CD4-positive, alpha-beta T cell treated with Interleukin-4 for 1 hour (primary cell): ENCODE measurements around the gene DCLK3.

Experiments
- DNase-seq, 2 donors: peaks; one replicate each; pipeline ENCODE4 v3.0.0-alpha.2; 2020 to 2022

The DCLK3 gene

GRCh38 chr3:36705015-36705414 lies 59.3 kb downstream of the DCLK3 start:
- no peak for DNase-seq

DNA sequence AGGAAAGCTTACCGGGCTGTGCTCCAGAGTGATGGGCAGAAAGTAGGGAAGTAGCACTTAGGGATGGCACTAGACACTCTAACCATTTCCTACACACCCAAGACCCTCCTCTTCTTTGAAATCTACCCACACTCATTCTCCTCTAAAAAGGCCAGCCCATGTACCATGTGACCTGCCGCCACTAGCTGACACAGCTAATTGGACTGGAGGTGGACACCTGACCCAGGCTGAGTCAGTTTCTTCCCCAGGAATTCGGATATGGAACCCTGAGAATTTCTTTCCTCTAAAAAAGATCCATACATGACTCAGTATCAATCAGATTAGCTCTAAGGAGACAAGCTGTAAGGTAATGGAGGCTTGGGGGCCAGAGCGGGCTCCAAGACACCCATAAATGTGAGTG lies 60.1 kb downstream of the DCLK3 start:
- DNase-seq = no peak

DNA sequence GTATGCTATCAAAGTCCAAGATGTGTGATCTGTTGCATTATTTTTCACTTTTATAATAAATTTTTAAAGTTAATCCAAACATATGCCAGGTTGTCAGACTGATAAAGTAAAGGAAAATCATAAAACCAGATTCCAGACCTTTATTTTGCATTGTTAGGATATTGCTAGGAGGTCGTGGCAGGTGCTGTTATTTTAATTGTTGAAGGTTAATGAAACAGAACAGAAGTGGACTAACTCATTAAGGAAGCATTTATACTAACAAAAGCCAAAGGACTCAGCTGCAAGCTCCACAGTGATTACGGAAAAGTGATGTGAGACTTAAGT lies 63.1 kb downstream of the DCLK3 start:
- no peak for DNase-seq

DNA sequence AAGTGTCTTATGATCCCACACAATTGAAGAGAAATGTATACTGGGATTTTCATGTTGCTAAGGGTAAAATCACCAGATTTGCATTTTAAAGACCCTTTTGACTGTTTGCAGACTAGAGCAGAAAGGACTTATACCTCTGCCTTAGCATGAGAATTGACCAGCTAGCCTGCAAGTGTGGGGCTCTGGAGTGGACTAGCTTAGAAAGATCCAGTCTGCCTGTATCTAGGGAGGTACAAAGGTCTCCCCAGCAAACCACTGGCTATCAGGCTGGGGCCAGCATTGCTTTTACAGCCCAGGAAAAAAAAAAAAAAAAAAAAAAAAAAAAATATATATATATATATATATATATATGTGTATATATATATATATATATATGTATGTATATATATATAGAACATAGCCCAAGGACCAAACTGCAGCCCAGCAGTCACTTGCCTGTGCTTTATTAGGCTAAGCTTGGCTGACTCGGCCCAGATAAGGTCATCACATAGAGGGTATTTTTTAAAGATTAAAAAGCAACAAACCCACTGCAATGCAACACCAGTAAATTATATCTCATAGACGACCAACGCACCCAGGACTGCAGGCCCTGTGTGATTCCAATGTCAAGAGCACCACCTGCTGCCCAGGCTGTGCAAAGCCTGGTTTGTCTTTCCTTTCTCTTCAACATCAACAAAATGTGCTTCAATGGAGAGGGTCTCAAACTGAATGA lies 63.7 kb downstream of the DCLK3 start:
- DNase-seq = peak; percentile 18

- DNase-seq = no peak
Measured at GRCh38 chr3:36698314-36698713, 66.0 kb downstream of the DCLK3 start.

DNA sequence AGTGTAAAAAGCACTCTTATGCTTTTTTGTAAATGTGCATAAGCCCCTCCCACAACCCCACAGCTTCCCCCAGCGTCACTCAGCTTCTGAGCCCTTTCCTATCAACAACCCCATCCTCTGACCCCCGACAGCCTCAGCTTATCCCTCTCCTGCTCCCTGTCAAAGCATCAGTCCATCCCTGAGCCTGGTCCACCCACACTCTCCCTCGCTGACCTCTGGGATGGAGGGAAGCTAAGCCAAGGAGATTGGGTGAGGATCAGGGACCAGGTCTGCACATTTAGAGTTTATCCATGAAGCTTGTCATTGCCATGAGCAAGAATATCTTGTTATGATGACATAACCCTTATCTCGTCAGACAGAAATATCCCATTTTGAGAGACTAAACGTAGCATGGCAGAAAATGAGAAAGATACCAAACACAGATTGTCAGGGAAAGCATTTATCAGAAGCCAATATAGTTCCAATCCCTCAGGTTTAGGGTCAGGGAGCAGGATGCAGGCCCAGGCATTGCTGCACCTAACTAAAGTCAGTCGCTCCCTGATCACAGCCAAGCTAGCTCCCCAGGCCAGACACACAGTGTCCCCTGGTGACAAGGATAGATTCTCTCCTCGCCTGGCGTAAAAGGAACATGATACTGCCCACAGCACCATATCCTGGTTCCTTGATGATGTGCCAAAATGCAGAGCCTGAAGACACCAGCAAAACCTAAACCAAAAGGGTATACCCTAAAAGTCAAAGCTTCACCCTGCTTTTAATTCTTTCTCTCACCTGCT lies 66.9 kb downstream of the DCLK3 start:
- DNase-seq = no peak

GRCh38 chr3:36696799-36697198 lies 67.6 kb downstream of the DCLK3 start:
- DNase-seq = no peak

GRCh38 chr3:36695769-36696137 lies 68.6 kb downstream of the DCLK3 start:
- DNase-seq = no peak

DNA sequence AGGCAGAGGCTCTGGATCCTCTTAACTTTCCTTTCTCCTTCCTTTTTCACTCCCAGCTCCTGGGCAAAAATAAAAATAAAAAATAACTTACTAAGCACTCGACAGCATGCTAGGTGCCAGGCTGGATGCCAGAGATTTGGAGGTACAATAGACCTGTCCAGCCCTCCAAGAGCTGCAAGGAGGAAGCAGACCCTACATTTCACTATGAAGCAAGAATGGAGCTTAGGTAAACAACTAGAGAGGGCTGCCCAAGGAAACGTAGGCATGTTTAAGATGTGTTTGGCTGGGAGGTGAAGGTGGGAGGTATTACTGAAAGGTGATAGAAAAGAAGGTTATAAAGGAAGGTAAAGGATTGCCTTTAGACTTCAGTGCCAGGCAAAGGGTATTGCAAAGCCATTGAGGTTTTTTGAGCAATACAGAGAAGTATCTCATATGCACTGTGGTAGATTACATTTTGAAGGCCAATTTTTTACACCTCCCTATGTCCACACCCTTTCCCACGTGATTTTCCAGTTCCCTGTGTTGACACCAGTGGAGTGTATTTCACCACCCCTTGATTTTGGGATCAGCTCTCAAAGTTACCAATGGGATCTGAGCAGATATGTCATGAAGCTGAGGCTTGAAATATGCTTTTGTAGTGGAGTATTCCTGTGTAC lies 69.1 kb downstream of the DCLK3 start:
- DNase-seq = no peak

- DNase-seq = no peak
Measured at GRCh38 chr3:36693670-36694069, 70.7 kb downstream of the DCLK3 start.

DNA sequence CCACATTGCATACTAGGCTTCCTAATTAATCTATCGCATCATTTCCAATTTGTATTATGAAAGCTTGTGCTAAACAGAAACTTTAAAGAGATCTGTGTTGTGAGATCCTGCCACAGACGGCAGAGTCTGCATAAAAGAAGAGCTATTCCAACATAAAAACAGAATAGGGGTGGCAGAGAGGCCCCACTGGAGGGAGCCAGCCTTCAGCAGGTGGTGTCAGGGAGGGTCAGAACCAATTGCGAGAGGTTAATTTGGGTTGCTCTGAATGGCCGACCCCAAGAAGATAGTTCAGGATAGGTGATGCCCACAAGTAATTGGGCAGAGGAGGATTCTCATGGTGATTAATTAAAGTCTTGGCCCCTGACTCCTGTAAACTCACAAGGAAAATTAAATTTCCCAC lies 74.8 kb downstream of the DCLK3 start:
- DNase-seq = no peak

- DNase-seq = no peak
Measured at GRCh38 chr3:36688815-36689214, 75.5 kb downstream of the DCLK3 start.

GRCh38 chr3:36686516-36686915 lies 77.8 kb downstream of the DCLK3 start:
- no peak for DNase-seq

DNA sequence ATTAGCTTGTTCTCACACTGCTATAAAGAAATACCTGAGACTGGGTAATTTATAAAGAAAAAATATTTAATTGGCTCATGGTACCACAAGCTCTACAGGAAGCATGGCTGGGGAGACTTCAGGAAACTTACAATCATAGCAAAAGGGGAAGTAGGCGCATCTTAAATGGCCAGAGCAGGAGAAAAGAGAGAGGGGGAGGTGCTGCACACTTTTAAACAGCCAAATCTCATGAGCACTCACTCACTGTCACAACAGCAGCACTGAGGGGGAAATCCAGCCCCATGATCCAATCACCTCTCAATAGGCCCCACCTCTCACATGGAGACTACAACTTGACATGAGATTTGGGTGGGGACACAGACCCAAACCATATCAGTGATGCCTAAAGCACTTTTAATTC lies 82.5 kb downstream of the DCLK3 start:
- no peak for DNase-seq

- no peak for DNase-seq
Measured at GRCh38 chr3:36680952-36681351, 83.4 kb downstream of the DCLK3 start.

DNA sequence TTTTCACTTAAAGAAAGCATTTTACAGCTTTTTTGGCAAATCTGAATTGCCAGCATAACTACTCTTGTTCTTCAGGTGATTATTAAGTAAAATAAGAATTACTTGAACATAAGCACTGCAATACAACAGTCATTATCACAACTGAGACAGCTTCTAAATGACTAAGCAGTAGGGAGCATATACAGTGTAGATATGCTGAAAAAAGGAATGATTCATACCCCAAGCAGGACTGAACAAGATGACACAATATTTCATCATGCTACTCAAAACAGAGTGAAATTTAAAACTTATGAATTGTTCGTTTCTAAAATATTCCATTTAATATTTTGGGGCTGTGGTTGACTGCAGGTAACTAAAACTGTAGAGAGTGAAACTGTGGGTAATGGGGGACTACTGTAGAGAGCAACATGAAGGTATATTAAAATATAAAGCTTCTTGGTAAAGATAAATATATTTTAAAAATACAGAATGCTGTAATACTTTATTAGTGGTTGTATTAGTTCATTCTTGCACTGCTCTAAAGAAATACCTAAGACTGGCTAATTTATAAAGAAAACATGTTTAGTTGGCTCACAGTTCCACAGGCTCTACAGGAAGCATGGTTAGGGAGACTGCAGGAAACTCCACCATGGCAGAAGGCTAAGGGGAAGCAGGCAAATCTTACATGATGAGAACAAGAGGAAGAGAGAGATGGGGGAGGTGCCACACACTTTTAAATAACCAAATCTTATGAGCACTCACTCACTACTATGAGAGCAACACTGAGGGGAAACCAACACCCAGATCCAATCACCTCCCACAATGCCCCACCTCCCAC lies 84.8 kb downstream of the DCLK3 start:
- DNase-seq = no peak

- no peak for DNase-seq
Measured at GRCh38 chr3:36678216-36679013, 85.9 kb downstream of the DCLK3 start.

DNA sequence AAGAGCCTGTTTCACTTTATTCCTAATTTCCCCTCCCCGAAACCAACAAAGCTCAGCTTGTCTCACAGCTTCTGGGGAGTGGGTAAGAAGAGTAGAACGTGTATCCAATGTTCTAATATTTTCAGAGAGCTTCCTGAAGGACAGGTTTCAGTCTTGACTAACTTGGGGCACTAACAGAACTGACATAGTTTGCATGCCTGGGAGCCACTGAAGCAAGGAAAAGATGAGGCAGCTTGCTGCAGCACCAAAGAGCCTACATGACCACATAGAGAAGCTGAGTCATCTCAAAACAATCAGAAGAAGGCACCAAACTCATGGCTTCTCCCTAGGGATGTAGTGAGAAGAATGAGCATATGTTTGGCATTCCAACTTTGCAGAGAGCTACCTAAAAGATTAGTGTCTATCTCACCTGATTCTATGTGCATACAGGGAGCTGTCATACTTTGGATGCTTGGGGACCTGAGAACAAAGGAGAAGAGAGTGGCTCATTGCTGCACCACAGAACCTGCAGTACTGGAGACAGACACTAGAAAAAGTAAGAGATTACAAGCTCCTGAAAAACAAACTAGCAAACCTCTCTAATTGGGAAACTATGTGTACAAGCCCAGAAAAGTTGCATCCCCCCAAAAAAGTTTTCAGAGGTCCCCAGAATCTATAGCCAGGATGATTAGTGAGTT lies 86.9 kb downstream of the DCLK3 start:
- no peak for DNase-seq

DNA sequence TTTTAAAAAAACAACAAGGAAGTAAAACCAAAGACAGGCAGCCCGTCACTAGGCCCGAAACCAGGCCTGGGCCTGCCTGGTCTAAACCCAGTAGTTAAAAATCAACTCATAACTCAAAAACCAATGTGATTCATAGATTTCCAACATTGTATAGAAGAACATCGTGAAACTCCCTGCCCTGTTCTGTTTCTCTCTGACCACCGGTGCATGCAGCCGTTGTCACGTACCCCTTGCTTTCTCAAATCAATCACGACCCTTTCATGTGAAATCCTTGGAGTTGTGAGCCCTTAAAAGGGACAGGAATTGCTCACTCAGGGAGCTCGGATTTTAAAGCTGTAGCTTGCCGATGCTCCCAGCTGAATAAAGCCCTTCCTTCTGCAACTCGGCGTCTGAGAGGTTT lies 89.5 kb downstream of the DCLK3 start:
- DNase-seq = no peak

DNA sequence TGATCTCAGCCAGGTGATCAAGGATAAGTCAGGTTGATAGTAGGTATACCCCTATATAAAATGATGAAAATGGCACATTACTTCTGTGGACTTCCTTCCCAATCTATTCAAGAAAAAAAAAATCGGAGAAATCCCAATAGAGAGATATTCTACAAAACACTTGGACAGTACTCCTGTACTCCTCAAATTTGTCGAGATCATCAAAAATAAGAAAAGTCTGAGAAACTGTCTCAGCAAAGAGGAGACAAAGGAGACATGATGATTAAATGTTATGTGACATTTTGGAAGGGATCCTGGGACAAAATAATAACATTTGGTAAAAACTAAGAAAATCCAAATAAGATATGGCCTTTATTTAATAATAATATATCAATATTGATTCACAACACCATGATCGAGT lies 94.6 kb downstream of the DCLK3 start:
- no peak for DNase-seq

- no peak for DNase-seq
Measured at GRCh38 chr3:36666166-36666565, 98.2 kb downstream of the DCLK3 start.
